T-helper 1 cell treated with Interleukin-12 subunit alpha and Interleukin-12 subunit beta and Interleukin-4 antibody, amounts not matched to agents 30 ng/mL and 1 ng/mL, for 36 hours (primary cell): ENCODE measurements around the gene DIPK1A. TPM values are rescaled to one million over a fixed set of nuclear protein-coding genes. Genes with fewer than 3 reads are reported as not detected.
"Not testable (repeated sequence)": the region's sequence is repeated elsewhere in the genome, so short reads cannot be mapped to it uniquely, and the experiment has no call there.

Experiments
- intact Hi-C: fragments of 100-400 bp; cut with micrococcal nuclease; formaldehyde crosslinking; loops from one replicate; pipeline ENCODE4 v1.15.1; 2024
- total RNA-seq: library from RNA; stranded (reverse); gene quantifications from 2 replicates; pipeline ENCODE4 v1.2.3, GENCODE V29; 2022

Gene DIPK1A
- total RNA-seq, 1 donor from 2014 or later = 17.6 TPM

GRCh38 chr1:92980732-92981647 is 19.7 kb upstream of the DIPK1A start:
- intact Hi-C loops = loop anchor here (1.0 to 5.0 kb wide), 6 partner anchors 13 to 201 kb away; partner anchors contain the start of genes CCDC18 and TMED5

GRCh38 chr1:92975551-92976232 is 14.4 kb upstream of the DIPK1A start:
- intact Hi-C loops = no loop called here

- intact Hi-C loops = not testable (repeated sequence)
Observed at GRCh38 chr1:92974112-92974511, 12.8 kb upstream of the DIPK1A start.

- intact Hi-C loops = no loop called here
Observed at GRCh38 chr1:92973203-92973897, 12.1 kb upstream of the DIPK1A start.

GRCh38 chr1:92972409-92973129 is 11.3 kb upstream of the DIPK1A start:
- intact Hi-C loops = no loop called here

- intact Hi-C loops = not testable (repeated sequence)
Observed at GRCh38 chr1:92971932-92972331, 10.7 kb upstream of the DIPK1A start.

GRCh38 chr1:92970990-92971689 is 9.9 kb upstream of the DIPK1A start:
- intact Hi-C loops = no loop called here

GRCh38 chr1:92969517-92969916 is 8.3 kb upstream of the DIPK1A start:
- intact Hi-C loops = loop anchor here (10.0 kb wide), 2 partner anchors 1165 to 1415 kb away; no protein-coding TSS in a partner anchor

GRCh38 chr1:92968138-92969032 is 7.1 kb upstream of the DIPK1A start:
- intact Hi-C loops = loop anchor here (1.0 to 10.0 kb wide), 7 partner anchors 8 to 1414 kb away; no protein-coding TSS in a partner anchor

- intact Hi-C loops = loop anchor here (5.0 to 10.0 kb wide), 5 partner anchors 428 to 1410 kb away; no protein-coding TSS in a partner anchor
Observed at GRCh38 chr1:92964998-92965397, 3.7 kb upstream of the DIPK1A start.

GRCh38 chr1:92964316-92964715 is 3.1 kb upstream of the DIPK1A start:
- intact Hi-C loops = loop anchor here (5.0 to 10.0 kb wide), 5 partner anchors 427 to 1410 kb away; no protein-coding TSS in a partner anchor

GRCh38 chr1:92961896-92962752 is 862 bp upstream of the DIPK1A start:
- intact Hi-C loops = loop anchor here (1.0 to 10.0 kb wide), 15 partner anchors 15 to 1939 kb away; partner anchors contain the start of genes CDC7, MTF2, RPL5 and ZNF644

- intact Hi-C loops = loop anchor here (1.0 to 10.0 kb wide), 11 partner anchors 8 to 1460 kb away; partner anchors contain the start of genes CDC7 and EVI5
Observed at GRCh38 chr1:92960395-92961130, 699 bp downstream of the DIPK1A start.

GRCh38 chr1:92958203-92958970 is 2.9 kb downstream of the DIPK1A start:
- intact Hi-C loops = no loop called here

GRCh38 chr1:92957030-92957734 is 4.1 kb downstream of the DIPK1A start:
- intact Hi-C loops = no loop called here
